WTC11 (cell line): ENCODE results near the gene GSK3B. TPM values are rescaled to one million over a fixed set of nuclear protein-coding genes. Genes with fewer than 3 reads are reported as not detected.

Experiments used
- ATAC-seq: fragments of 200-7000 bp; cut with Tn5 transposase; 2 replicates; pipeline ENCODE4 v1.10.0; 2021; ENCODE audit warnings: mild to moderate bottlenecking, moderate library complexity
- CTCF ChIA-PET: fragments of 300-600 bp; sonication (Branson Sonifier 250); formaldehyde crosslinking; loops from one replicate; lab custom pipeline; 2021; ENCODE audit warnings: antibody characterized with exemption; lab: Charles Lee
- POLR2A ChIA-PET: fragments of 350-600 bp; sonication (Branson Sonifier 250); formaldehyde crosslinking; loops from one replicate; lab custom pipeline; 2021; ENCODE audit warnings: antibody characterized with exemption; lab: Charles Lee
- DNase-seq: peaks from one replicate; pipeline ENCODE4 v3.0.0; 2021; ENCODE audit warnings: low spot score
- H3K27ac Mint-ChIP-seq: 2 replicates; pipeline ENCODE4 v1.8.0; 2021; ENCODE audit warnings: mixed read lengths
- H3K27me3 Mint-ChIP-seq: 2 replicates; pipeline ENCODE4 v1.8.0; 2021; ENCODE audit warnings: low read depth, mild to moderate bottlenecking, moderate library complexity, mixed read lengths
- H3K36me3 Mint-ChIP-seq: 2 replicates; pipeline ENCODE4 v1.8.0; 2021; ENCODE audit warnings: mixed read lengths
- H3K4me1 Mint-ChIP-seq: 2 replicates; pipeline ENCODE4 v1.8.0; 2022; ENCODE audit warnings: mixed read lengths
- H3K4me3 Mint-ChIP-seq: 2 replicates; pipeline ENCODE4 v1.8.0; 2021; ENCODE audit warnings: mild to moderate bottlenecking, moderate library complexity, mixed read lengths
- H3K9me3 Mint-ChIP-seq: 2 replicates; pipeline ENCODE4 v1.8.0; 2021; ENCODE audit warnings: mixed read lengths
- CBFB ChIP-seq: sonication (generic); formaldehyde crosslinking; IDR thresholded peaks from 2 replicates; pipeline ENCODE4 v1.8.1; 2022; ENCODE audit warnings: mild to moderate bottlenecking, low read depth, missing genetic modification reagents
- CTCF ChIP-seq: fragments of 200-600 bp; IDR thresholded peaks from 2 replicates; pipeline ENCODE4 v1.8.0; 2022; ENCODE audit warnings: antibody characterized with exemption
- ELF4 ChIP-seq: sonication (generic); formaldehyde crosslinking; IDR thresholded peaks from 2 replicates; pipeline ENCODE4 v1.8.1; 2022; ENCODE audit warnings: low read depth, mild to moderate bottlenecking, moderate library complexity, missing genetic modification reagents
- EMX1 ChIP-seq: fragments of 250-450 bp; sonication (Bioruptor Pico); IDR thresholded peaks from 2 replicates; pipeline ENCODE4 v1.8.0; 2021; ENCODE audit warnings: mild to moderate bottlenecking
- FOXK1 ChIP-seq: sonication (generic); formaldehyde crosslinking; IDR thresholded peaks from 2 replicates; pipeline ENCODE4 v1.8.0; 2022; ENCODE audit warnings: mild to moderate bottlenecking, moderate library complexity, missing genetic modification reagents
- FOXP1 ChIP-seq: sonication (generic); formaldehyde crosslinking; IDR thresholded peaks from 2 replicates; pipeline ENCODE4 v1.8.0; 2022; ENCODE audit warnings: missing genetic modification reagents, mild to moderate bottlenecking, moderate library complexity, borderline replicate concordance
- JAZF1 ChIP-seq: fragments of 250-450 bp; sonication (Bioruptor Pico); IDR thresholded peaks from 2 replicates; pipeline ENCODE4 v1.9.0; 2021; ENCODE audit warnings: moderate library complexity, mild to moderate bottlenecking, inconsistent platforms
- JUN ChIP-seq: sonication (generic); formaldehyde crosslinking; IDR thresholded peaks from 2 replicates; pipeline ENCODE4 v1.8.0; 2023; ENCODE audit warnings: mild to moderate bottlenecking, missing genetic modification reagents
- KAT7 ChIP-seq: sonication (generic); formaldehyde crosslinking; IDR thresholded peaks from 2 replicates; pipeline ENCODE4 v1.8.1; 2023; ENCODE audit warnings: missing genetic modification reagents, mild to moderate bottlenecking, borderline replicate concordance
- MAX ChIP-seq: sonication (generic); formaldehyde crosslinking; IDR thresholded peaks from 2 replicates; pipeline ENCODE4 v1.8.0; 2022; ENCODE audit warnings: mild to moderate bottlenecking, missing genetic modification reagents
- NR1H2 ChIP-seq: sonication (generic); formaldehyde crosslinking; IDR thresholded peaks from 2 replicates; pipeline ENCODE4 v1.9.0; 2021; ENCODE audit warnings: mild to moderate bottlenecking, moderate library complexity, missing genetic modification reagents
- OVOL2 ChIP-seq: fragments of 250-450 bp; sonication (Bioruptor Pico); IDR thresholded peaks from 2 replicates; pipeline ENCODE4 v1.9.0; 2021; ENCODE audit warnings: mild to moderate bottlenecking, borderline replicate concordance
- RORB ChIP-seq: fragments of 250-450 bp; sonication (Bioruptor Pico); IDR thresholded peaks from 2 replicates; pipeline ENCODE4 v1.9.0; 2021; ENCODE audit warnings: mild to moderate bottlenecking
- USF2 ChIP-seq: sonication (generic); formaldehyde crosslinking; IDR thresholded peaks from 2 replicates; pipeline ENCODE4 v1.8.1; 2023; ENCODE audit warnings: mild to moderate bottlenecking, missing genetic modification reagents, moderate library complexity
- ZNF219 ChIP-seq: sonication (generic); formaldehyde crosslinking; IDR thresholded peaks from 2 replicates; pipeline ENCODE4 v1.8.0; 2023; ENCODE audit warnings: missing genetic modification reagents, mild to moderate bottlenecking, borderline replicate concordance
- ZNF396 ChIP-seq: fragments of 250-450 bp; sonication (Bioruptor Pico); IDR thresholded peaks from 2 replicates; pipeline ENCODE4 v1.8.0; 2021; ENCODE audit warnings: mild to moderate bottlenecking, moderate library complexity, borderline replicate concordance
- ZNF416 ChIP-seq: fragments of 250-450 bp; sonication (Bioruptor Pico); IDR thresholded peaks from 2 replicates; pipeline ENCODE4 v1.9.0; 2021; ENCODE audit warnings: mild to moderate bottlenecking, inconsistent platforms
- ZSCAN18 ChIP-seq: fragments of 250-450 bp; sonication (Bioruptor Pico); IDR thresholded peaks from 2 replicates; pipeline ENCODE4 v2.1.2; 2022; ENCODE audit warnings: mild to moderate bottlenecking, moderate library complexity
- total RNA-seq: library from RNA; stranded (reverse); gene quantifications from 3 replicates; pipeline ENCODE4 v1.2.3, GENCODE V29; 2021
- TF ChIP-seq, protein P1 (sequence below): sonication (generic); formaldehyde crosslinking; IDR thresholded peaks from 2 replicates; pipeline ENCODE4 v1.8.1; 2023; ENCODE audit warnings: mild to moderate bottlenecking, missing genetic modification reagents
- TF ChIP-seq, protein P2 (sequence below): sonication (generic); formaldehyde crosslinking; IDR thresholded peaks from 2 replicates; pipeline ENCODE4 v1.8.1; 2023; ENCODE audit warnings: mild to moderate bottlenecking, moderate library complexity, missing genetic modification reagents
- TF ChIP-seq, protein P3 (sequence below): sonication (generic); formaldehyde crosslinking; IDR thresholded peaks from 2 replicates; pipeline ENCODE4 v1.8.0; 2023; ENCODE audit warnings: missing genetic modification reagents
- TF ChIP-seq, protein P4 (sequence below): sonication (generic); formaldehyde crosslinking; IDR thresholded peaks from 2 replicates; pipeline ENCODE4 v1.8.1; 2022; ENCODE audit warnings: low read depth, mild to moderate bottlenecking, moderate library complexity, missing genetic modification reagents, borderline replicate concordance

GSK3B gene
- total RNA-seq, 1 experiment from 2014 or later: 48.9 TPM

DNA sequence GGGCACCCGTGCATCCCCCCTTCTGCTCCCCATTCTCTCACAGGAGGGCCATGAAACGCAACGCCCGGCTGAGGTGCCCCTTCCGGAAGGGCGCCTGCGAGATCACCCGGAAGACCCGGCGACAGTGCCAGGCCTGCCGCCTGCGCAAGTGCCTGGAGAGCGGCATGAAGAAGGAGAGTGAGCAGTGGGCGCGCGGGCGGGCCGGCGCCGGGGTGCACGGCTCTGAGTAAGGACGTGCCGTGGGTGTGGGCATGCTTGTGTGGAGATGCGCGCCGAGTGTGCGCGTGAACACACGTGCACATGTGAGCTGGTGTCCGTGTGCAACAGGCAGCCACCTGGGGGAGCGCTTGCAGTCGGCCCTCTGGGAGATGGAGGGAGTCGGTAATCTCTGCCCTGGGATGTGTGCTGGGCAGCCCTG is 284.2 kb downstream of the GSK3B start (continued):
- TF ChIP-seq, protein P1, sequence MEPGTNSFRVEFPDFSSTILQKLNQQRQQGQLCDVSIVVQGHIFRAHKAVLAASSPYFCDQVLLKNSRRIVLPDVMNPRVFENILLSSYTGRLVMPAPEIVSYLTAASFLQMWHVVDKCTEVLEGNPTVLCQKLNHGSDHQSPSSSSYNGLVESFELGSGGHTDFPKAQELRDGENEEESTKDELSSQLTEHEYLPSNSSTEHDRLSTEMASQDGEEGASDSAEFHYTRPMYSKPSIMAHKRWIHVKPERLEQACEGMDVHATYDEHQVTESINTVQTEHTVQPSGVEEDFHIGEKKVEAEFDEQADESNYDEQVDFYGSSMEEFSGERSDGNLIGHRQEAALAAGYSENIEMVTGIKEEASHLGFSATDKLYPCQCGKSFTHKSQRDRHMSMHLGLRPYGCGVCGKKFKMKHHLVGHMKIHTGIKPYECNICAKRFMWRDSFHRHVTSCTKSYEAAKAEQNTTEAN: peak; percentile 96
- TF ChIP-seq ELF4: no peak
- TF ChIP-seq CBFB (CRISPR knock-in tag): no peak
- no peak for TF ChIP-seq NR1H2
- TF ChIP-seq OVOL2 (CRISPR knock-in tag): no peak
- TF ChIP-seq, protein P2, sequence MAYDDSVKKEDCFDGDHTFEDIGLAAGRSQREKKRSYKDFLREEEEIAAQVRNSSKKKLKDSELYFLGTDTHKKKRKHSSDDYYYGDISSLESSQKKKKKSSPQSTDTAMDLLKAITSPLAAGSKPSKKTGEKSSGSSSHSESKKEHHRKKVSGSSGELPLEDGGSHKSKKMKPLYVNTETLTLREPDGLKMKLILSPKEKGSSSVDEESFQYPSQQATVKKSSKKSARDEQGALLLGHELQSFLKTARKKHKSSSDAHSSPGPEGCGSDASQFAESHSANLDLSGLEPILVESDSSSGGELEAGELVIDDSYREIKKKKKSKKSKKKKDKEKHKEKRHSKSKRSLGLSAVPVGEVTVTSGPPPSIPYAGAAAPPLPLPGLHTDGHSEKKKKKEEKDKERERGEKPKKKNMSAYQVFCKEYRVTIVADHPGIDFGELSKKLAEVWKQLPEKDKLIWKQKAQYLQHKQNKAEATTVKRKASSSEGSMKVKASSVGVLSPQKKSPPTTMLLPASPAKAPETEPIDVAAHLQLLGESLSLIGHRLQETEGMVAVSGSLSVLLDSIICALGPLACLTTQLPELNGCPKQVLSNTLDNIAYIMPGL: 0 out of 2 replicates have a peak, but pooled peaks have one; percentile 33
- TF ChIP-seq ZNF219: no peak
- TF ChIP-seq JUN (CRISPR knock-in tag): no peak
- no peak for TF ChIP-seq ZSCAN18 (CRISPR knock-in tag)
- TF ChIP-seq, protein P3, sequence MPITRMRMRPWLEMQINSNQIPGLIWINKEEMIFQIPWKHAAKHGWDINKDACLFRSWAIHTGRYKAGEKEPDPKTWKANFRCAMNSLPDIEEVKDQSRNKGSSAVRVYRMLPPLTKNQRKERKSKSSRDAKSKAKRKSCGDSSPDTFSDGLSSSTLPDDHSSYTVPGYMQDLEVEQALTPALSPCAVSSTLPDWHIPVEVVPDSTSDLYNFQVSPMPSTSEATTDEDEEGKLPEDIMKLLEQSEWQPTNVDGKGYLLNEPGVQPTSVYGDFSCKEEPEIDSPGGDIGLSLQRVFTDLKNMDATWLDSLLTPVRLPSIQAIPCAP (CRISPR knock-in tag): no peak

GRCh38 chr3:119809249-119810017 is 284.8 kb downstream of the GSK3B start:
- Mint-ChIP-seq H3K36me3 (no peaks in the 10 kb centered on the region), H3K27ac (no peak overlapping the region), H3K4me3 (peak overlapping the region; percentile 79), H3K27me3 (peaks cover 23% of the 10 kb centered on the region), H3K9me3 (no peaks in the 10 kb centered on the region), H3K4me1 (peaks cover 13% of the 10 kb centered on the region)
- POLR2A ChIA-PET: no interaction called here
- ATAC-seq: peak; percentile 16
- peak; percentile 38 for DNase-seq
- CTCF ChIA-PET: interaction anchor here (1.0 to 1.2 kb wide), 2 partner anchors 9 to 67 kb away, joined by 4 to 5 read pairs; no protein-coding TSS in a partner anchor
- no peak for TF ChIP-seq JAZF1 (CRISPR knock-in tag)
- TF ChIP-seq RORB (CRISPR knock-in tag): no peak
- TF ChIP-seq CTCF: no peak
- no peak for TF ChIP-seq FOXK1 (CRISPR knock-in tag)
- TF ChIP-seq MAX: 0 out of 2 replicates have a peak, but pooled peaks have one; percentile 8

- ATAC-seq (no peak), DNase-seq (no peak)
- Mint-ChIP-seq H3K9me3 (no peaks in the 10 kb centered on the region), H3K27me3 (peaks cover 23% of the 10 kb centered on the region), H3K4me1 (peaks cover 13% of the 10 kb centered on the region), H3K27ac (no peak overlapping the region), H3K4me3 (peak overlapping the region; percentile 79; the same call in 1 of the 2 replicates), H3K36me3 (no peaks in the 10 kb centered on the region)
- POLR2A ChIA-PET: no interaction called here
- CTCF ChIA-PET: interaction anchor here (1.4 kb wide), 1 partner anchor 8 kb away, joined by 5 read pairs; no protein-coding TSS in a partner anchor
- TF ChIP-seq EMX1 (CRISPR knock-in tag) (no peak), ZNF396 (no peak), ZNF416 (CRISPR knock-in tag) (no peak), USF2 (CRISPR knock-in tag) (no peak), FOXP1 (CRISPR knock-in tag) (no peak), KAT7 (CRISPR knock-in tag) (no peak)
- TF ChIP-seq, protein P4, sequence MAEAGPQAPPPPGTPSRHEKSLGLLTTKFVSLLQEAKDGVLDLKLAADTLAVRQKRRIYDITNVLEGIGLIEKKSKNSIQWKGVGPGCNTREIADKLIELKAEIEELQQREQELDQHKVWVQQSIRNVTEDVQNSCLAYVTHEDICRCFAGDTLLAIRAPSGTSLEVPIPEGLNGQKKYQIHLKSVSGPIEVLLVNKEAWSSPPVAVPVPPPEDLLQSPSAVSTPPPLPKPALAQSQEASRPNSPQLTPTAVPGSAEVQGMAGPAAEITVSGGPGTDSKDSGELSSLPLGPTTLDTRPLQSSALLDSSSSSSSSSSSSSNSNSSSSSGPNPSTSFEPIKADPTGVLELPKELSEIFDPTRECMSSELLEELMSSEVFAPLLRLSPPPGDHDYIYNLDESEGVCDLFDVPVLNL (CRISPR knock-in tag): no peak
Measured at GRCh38 chr3:119808843-119809242, 285.4 kb downstream of the GSK3B start.
